T-cell (primary cell): ENCODE measurements around the gene MAP2K5. TPM values are rescaled to one million over a fixed set of nuclear protein-coding genes. Genes with fewer than 3 reads are reported as not detected.

ENCODE experiments used
- ATAC-seq, 4 experiments: fragments of 200-7000 bp in 3 of 4; fragments of 150-1000 bp in 1 of 4; cut with Tn5 transposase; replicated peaks in 1 of 4; 1 replicate in 3 of 4; 2 replicates in 1 of 4; pipeline ENCODE4 v1.10.0; 2021; ENCODE audit warnings: moderate library complexity in 3 of 4, mild to moderate bottlenecking in 2 of 4, moderate number of reproducible peaks in 1 of 4
- CTCF ChIA-PET, 2 donors: fragments of 300-600 bp; sonication (Branson Sonifier 250); formaldehyde crosslinking; loops; one replicate each; lab custom pipeline; 2022; ENCODE audit warnings: antibody characterized with exemption in 2 of 2; lab: Charles Lee
- POLR2A ChIA-PET, 2 donors: fragments of 300-600 bp; sonication (Branson Sonifier 250); formaldehyde crosslinking; loops; one replicate each; lab custom pipeline; 2022; ENCODE audit warnings: antibody characterized with exemption in 2 of 2; lab: Charles Lee
- DNase-seq, 35 experiments: peaks; one replicate each; pipeline versions ENCODE4 v3.0.0 to v3.0.0-alpha.2; 2013 to 2023
- H3K27ac ChIP-seq: one replicate; pipeline ENCODE4 v1.5.1; 2013; ENCODE audit warnings: low read length
- H3K27me3 ChIP-seq, 2 experiments: replicated peaks in 1 of 2; 1 replicate in 1 of 2; 2 replicates in 1 of 2; pipeline versions ENCODE4 v1.6.1 to v1.7.0; 2013; ENCODE audit warnings: low read length in 1 of 2, mixed read lengths in 1 of 2; ENCODE audit not compliant: control insufficient read depth in 2 of 2, insufficient read depth in 2 of 2; ENCODE audit errors: extremely low read depth in 1 of 2
- H3K36me3 ChIP-seq, 2 donors: 1 replicate in 1 of 2; 2 replicates in 1 of 2; pipeline versions ENCODE4 v1.6.1 to v1.7.0; 2013; ENCODE audit warnings: low read length in 1 of 2; ENCODE audit not compliant: control insufficient read depth in 2 of 2, insufficient read depth in 1 of 2; ENCODE audit errors: extremely low read depth in 1 of 2
- H3K4me1 ChIP-seq, 2 experiments: 1 replicate in 1 of 2; 2 replicates in 1 of 2; pipeline versions ENCODE4 v1.6.1 to v1.7.0; 2013; ENCODE audit warnings: low read length in 2 of 2, mixed read lengths in 1 of 2; ENCODE audit not compliant: insufficient read depth in 2 of 2, control insufficient read depth in 1 of 2; ENCODE audit errors: extremely low read depth in 1 of 2
- H3K4me3 ChIP-seq, 2 donors: 1 replicate in 1 of 2; 2 replicates in 1 of 2; pipeline versions ENCODE4 v1.5.1 to v1.7.0; 2013; ENCODE audit warnings: mild to moderate bottlenecking in 2 of 2, low read length in 1 of 2, moderate library complexity in 1 of 2; ENCODE audit not compliant: control insufficient read depth in 1 of 2; ENCODE audit errors: extremely low read depth in 1 of 2
- H3K9me3 ChIP-seq: 2 replicates; pipeline ENCODE4 v1.7.0; 2013
- H3K27ac Mint-ChIP-seq, 2 donors: one replicate each; pipeline ENCODE4 v1.8.0; 2020 to 2021; ENCODE audit warnings: mild to moderate bottlenecking in 2 of 2, mixed read lengths in 2 of 2
- H3K27me3 Mint-ChIP-seq, 2 donors: one replicate each; pipeline ENCODE4 v1.8.0; 2021 to 2022; ENCODE audit warnings: mixed read lengths in 2 of 2
- H3K36me3 Mint-ChIP-seq: one replicate; pipeline ENCODE4 v1.8.0; 2021; ENCODE audit warnings: mixed read lengths
- H3K4me1 Mint-ChIP-seq, 3 donors: one replicate each; pipeline ENCODE4 v1.8.0; 2020 to 2022; ENCODE audit warnings: mixed read lengths in 3 of 3, mild to moderate bottlenecking in 1 of 3
- H3K4me3 Mint-ChIP-seq, 3 donors: one replicate each; pipeline ENCODE4 v1.8.0; 2020 to 2022; ENCODE audit warnings: mild to moderate bottlenecking in 3 of 3, mixed read lengths in 3 of 3, moderate library complexity in 3 of 3
- H3K9me3 Mint-ChIP-seq, 3 donors: one replicate each; pipeline ENCODE4 v1.8.0; 2020 to 2022; ENCODE audit warnings: mixed read lengths in 3 of 3
- WGBS: methylation state at CpG from one replicate; pipeline ENCODE4 v1.1.5; 2013; ENCODE audit warnings: missing lambda C conversion rate; ENCODE audit not compliant: insufficient coverage; 5-methylcytosine and 5-hydroxymethylcytosine counted together
- total RNA-seq, 35 experiments: library from RNA in 6 of 35; stranded (reverse) in 6 of 35; fragments of 120-200 nt in 1 of 35; gene quantifications; one replicate each; pipeline versions ENCODE4 v1.2.1 to v1.2.4 and lab custom pipeline; 2013 to 2026

Gene MAP2K5
- total RNA-seq, 5 donors from 2014 or later (not counting 1 experiment from before 2014, with no cell fraction given), result 24.5 to 35.5 (median 28.5) TPM

DNA sequence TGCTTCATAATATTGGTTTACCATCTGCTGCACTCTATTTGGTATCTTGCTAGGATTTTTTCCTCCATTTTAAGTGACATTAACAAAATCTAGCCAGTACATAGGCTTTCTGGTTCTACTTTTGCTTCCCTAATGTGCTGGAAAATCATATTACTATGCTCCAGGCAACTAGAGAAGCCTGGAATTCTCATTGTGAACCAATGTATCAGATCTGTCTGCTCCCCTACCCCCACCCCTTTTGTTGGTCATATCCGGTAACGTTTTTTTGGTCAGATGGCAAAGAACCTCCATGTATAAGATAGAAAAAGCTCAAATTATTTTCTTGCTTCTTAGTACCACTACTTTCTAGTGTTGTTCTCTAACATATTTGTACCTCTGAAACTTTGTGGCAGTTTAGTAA is 17.1 kb downstream of the MAP2K5 start:
- ATAC-seq (no peak), DNase-seq (no peak)
- H3K9me3 ChIP-seq, result no peaks in the 10 kb centered on the region
- H3K27ac ChIP-seq, result no peak overlapping the region
- peaks cover 23 to 38% (median 35%) of the 10 kb centered on the region in 3 donors for H3K4me1 Mint-ChIP-seq
- no peak overlapping the region for H3K27ac Mint-ChIP-seq
- WGBS, result no CpG with 5 or more reads among the region's 2 CpGs
- H3K4me1 ChIP-seq, result no peaks in the 10 kb centered on the region
- no peak overlapping the region for H3K4me3 ChIP-seq
- CTCF ChIA-PET, result interaction anchor here in 1 of 2 donors (1.4 kb wide), 1 partner anchor 276 kb away, joined by 3 read pairs; no protein-coding TSS in a partner anchor
- H3K27me3 Mint-ChIP-seq, result no peaks in the 10 kb centered on the region
- H3K36me3 Mint-ChIP-seq, result peaks cover 64% of the 10 kb centered on the region
- peaks cover 0 to 6% (median 5%) of the 10 kb centered on the region in 3 donors for H3K9me3 Mint-ChIP-seq
- H3K27me3 ChIP-seq, result no peaks in the 10 kb centered on the region
- POLR2A ChIA-PET, result interaction anchor here in 1 of 2 donors (0.6 kb wide), 1 partner anchor 476 kb away, joined by 3 read pairs; no protein-coding TSS in a partner anchor
- peaks cover 8 to 16% of the 10 kb centered on the region in 2 donors for H3K36me3 ChIP-seq
- H3K4me3 Mint-ChIP-seq, result no peak overlapping the region

DNA sequence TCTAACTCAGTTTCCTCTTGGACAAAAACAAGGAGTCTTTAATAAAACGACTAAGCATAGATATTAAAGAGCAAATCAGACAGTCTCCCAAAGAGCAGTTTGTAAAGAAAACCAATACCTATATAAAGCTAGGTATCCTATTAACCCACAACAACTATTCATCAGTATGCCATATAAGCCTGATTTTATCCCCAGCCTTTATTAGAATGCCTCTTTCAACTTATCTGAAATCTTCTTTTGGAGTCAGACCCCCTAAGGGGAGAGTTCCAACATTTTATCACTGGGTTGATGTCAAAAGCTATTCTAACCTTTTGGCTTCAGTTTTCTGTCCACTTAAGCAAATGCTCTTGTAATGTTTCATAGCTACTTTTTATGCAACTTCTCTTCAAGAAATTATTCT is 17.8 kb downstream of the MAP2K5 start:
- Histone ChIP-seq H3K9me3 (no peaks in the 10 kb centered on the region), H3K27ac (no peak overlapping the region), H3K4me3 (no peak overlapping the region), H3K36me3 (peaks cover 4 to 16% of the 10 kb centered on the region in 2 donors), H3K4me1 (no peaks in the 10 kb centered on the region), H3K27me3 (no peaks in the 10 kb centered on the region)
- no CpG with 5 or more reads among the region's 1 CpG for WGBS
- H3K27ac Mint-ChIP-seq, result no peak overlapping the region
- peaks cover 0 to 6% (median 5%) of the 10 kb centered on the region in 3 donors for H3K9me3 Mint-ChIP-seq
- no peak overlapping the region for H3K4me3 Mint-ChIP-seq
- ChIA-PET POLR2A (interaction anchor here in 1 of 2 donors (0.6 kb wide), 1 partner anchor 477 kb away, joined by 3 read pairs; no protein-coding TSS in a partner anchor), CTCF (interaction anchor here in 1 of 2 donors (0.5 to 1.4 kb wide), 2 partner anchors 276 to 1269 kb away, joined by 3 read pairs; no protein-coding TSS in a partner anchor)
- H3K4me1 Mint-ChIP-seq, result peaks cover 22 to 42% (median 36%) of the 10 kb centered on the region in 3 donors
- H3K27me3 Mint-ChIP-seq, result no peaks in the 10 kb centered on the region
- no peak for DNase-seq
- H3K36me3 Mint-ChIP-seq, result peaks cover 64% of the 10 kb centered on the region
- ATAC-seq, result no peak

DNA sequence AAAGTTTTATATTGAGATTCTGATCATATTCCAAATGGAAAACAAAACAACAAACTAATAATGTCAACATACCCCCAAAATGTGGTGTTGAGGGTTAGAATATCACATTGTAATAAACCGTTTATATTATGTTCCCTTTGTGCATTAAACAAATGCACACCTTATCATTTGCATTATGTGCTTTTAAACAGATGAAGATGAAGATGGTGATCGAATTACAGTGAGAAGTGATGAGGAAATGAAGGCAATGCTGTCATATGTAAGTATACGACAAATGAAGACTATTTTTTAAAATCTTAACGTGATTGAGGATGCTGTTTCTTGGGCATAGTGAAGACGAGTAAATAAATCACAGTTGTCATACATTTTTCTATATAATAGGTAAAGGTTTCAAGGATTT is 20.6 kb downstream of the MAP2K5 start:
- Histone ChIP-seq H3K4me3 (no peak overlapping the region), H3K27me3 (no peaks in the 10 kb centered on the region), H3K27ac (no peak overlapping the region), H3K9me3 (no peaks in the 10 kb centered on the region), H3K36me3 (peaks cover 3 to 19% of the 10 kb centered on the region in 2 donors), H3K4me1 (no peaks in the 10 kb centered on the region)
- ATAC-seq (no peak), DNase-seq (no peak)
- no CpG with 5 or more reads among the region's 5 CpGs for WGBS
- CTCF ChIA-PET, result no interaction called here
- H3K27me3 Mint-ChIP-seq, result no peaks in the 10 kb centered on the region
- H3K36me3 Mint-ChIP-seq, result peaks cover 57% of the 10 kb centered on the region
- H3K4me3 Mint-ChIP-seq, result no peak overlapping the region
- H3K27ac Mint-ChIP-seq, result no peak overlapping the region
- peaks cover 22 to 36% (median 29%) of the 10 kb centered on the region in 3 donors for H3K4me1 Mint-ChIP-seq
- POLR2A ChIA-PET, result no interaction called here
- peaks cover 0 to 6% (median 5%) of the 10 kb centered on the region in 3 donors for H3K9me3 Mint-ChIP-seq

DNA sequence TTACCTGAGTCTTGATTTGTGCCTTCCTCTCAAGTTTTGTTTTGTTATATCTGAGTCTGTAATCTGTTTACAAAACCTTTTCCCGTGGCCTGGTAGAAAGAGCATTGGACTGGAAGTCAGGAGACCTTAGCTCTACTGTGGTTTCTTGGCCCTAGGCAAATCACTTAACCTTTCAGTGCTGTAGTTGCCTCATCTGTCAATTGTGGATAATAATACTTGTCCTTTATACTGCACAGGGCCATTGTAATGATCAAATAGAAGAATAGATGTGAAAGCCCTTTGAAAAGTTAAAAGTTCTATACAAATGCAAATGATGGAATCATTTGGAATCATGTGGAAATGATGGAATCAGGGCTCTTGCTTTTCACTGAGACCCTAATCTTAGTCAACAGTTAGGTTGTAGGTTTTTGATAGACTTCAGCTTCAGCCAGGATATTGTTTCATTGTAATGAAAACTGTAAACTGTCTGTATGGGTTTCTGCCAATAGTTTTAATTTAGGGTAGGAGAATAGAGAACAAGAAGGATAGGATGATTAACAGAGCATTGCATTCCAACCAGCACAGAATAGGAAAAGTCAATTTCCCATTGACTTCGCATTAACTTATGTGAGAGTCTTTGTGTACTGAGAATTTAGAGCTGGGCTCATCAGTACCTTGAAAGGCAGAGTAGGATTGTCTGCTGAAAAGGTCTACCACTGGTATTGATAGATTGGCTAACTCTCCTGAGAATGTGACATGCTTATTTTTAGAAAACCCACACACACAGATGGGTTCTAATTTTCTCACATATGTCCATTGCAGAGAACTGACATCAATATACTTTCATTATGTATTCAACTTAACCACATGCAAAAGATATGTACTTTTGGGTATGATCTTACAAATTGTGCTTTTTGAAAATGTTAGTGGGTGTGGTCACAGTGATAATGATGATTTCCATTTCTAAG is 21.8 kb downstream of the MAP2K5 start:
- no peak overlapping the region for H3K27ac ChIP-seq
- Mint-ChIP-seq H3K4me3 (no peak overlapping the region), H3K27ac (peak overlapping the region in 1 of 2 donors; percentile 0), H3K4me1 (peaks cover 22 to 32% (median 29%) of the 10 kb centered on the region in 3 donors), H3K9me3 (no peaks in the 10 kb centered on the region), H3K27me3 (no peaks in the 10 kb centered on the region), H3K36me3 (peaks cover 55% of the 10 kb centered on the region)
- no CpG with 5 or more reads among the region's 2 CpGs for WGBS
- no peak for DNase-seq
- no peaks in the 10 kb centered on the region for H3K9me3 ChIP-seq
- ChIA-PET CTCF (no interaction called here), POLR2A (no interaction called here)
- H3K4me3 ChIP-seq, result no peak overlapping the region
- no peak for ATAC-seq
- H3K4me1 ChIP-seq, result no peaks in the 10 kb centered on the region
- no peaks in the 10 kb centered on the region for H3K27me3 ChIP-seq
- peaks cover 0 to 9% of the 10 kb centered on the region in 2 donors for H3K36me3 ChIP-seq

DNA sequence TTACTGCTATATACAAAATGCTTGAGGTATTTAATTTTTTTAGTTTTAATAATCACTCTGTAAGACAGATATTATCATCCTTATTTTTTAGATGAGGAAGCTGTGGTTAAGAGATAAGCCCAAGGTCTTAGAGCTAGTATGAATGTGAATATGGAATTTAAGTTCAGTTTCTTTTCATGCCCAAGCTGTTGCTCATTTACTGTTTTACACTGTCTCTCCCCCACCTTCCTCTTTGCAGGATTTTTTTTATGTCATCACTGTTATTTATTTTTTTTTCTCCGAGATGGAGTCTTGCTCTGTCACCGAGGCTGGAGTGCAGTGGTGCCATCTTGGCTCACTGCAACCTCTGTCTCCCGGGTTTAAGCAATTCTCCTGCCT is 22.5 kb downstream of the MAP2K5 start:
- Mint-ChIP-seq H3K4me3 (no peak overlapping the region), H3K4me1 (peaks cover 22 to 28% (median 28%) of the 10 kb centered on the region in 3 donors), H3K36me3 (peaks cover 52% of the 10 kb centered on the region), H3K9me3 (no peaks in the 10 kb centered on the region), H3K27me3 (no peaks in the 10 kb centered on the region), H3K27ac (no peak overlapping the region)
- Histone ChIP-seq H3K4me1 (no peaks in the 10 kb centered on the region), H3K9me3 (no peaks in the 10 kb centered on the region), H3K4me3 (no peak overlapping the region), H3K27ac (no peak overlapping the region), H3K27me3 (no peaks in the 10 kb centered on the region), H3K36me3 (peaks cover 0 to 13% of the 10 kb centered on the region in 2 donors)
- CTCF ChIA-PET, result interaction anchor here in 1 of 2 donors (0.5 kb wide), 1 partner anchor 919 kb away, joined by 4 read pairs; no protein-coding TSS in a partner anchor
- WGBS, result 0% methylated on average over 1 of the region's 3 CpGs
- no peak for DNase-seq
- no peak for ATAC-seq
- POLR2A ChIA-PET, result no interaction called here

DNA sequence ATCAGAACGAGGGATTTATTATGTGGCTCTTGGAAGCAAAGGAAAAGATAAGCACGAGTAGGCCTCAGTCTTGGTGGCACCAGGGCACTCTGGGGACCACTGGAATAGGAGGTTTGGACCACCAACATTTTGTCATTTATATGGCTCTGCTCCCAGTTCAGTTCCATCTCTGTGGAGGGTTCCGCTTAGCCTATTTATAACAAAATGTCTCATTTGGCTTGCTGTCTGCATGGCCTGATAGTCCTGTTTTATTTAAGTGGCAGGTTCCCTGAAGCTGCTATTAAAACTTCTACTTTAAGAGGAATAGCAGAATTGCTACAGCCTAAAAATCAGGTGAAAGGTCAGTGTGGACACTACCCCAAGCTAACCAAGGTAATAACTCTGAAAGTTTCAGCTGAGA is 27.2 kb downstream of the MAP2K5 start:
- no peaks in the 10 kb centered on the region for H3K9me3 Mint-ChIP-seq
- no peak overlapping the region for H3K27ac ChIP-seq
- H3K4me1 Mint-ChIP-seq, result peaks cover 4 to 11% (median 9%) of the 10 kb centered on the region in 3 donors
- WGBS, result 100% methylated on average over 2 of the region's 3 CpGs
- DNase-seq (no peak), ATAC-seq (no peak)
- H3K4me1 ChIP-seq, result no peaks in the 10 kb centered on the region
- H3K4me3 Mint-ChIP-seq, result no peak overlapping the region
- peaks cover 0 to 10% of the 10 kb centered on the region in 2 donors for H3K36me3 ChIP-seq
- H3K27me3 Mint-ChIP-seq, result no peaks in the 10 kb centered on the region
- POLR2A ChIA-PET, result no interaction called here
- H3K36me3 Mint-ChIP-seq, result peaks cover 49% of the 10 kb centered on the region
- no peak overlapping the region for H3K4me3 ChIP-seq
- no peaks in the 10 kb centered on the region for H3K9me3 ChIP-seq
- H3K27ac Mint-ChIP-seq, result no peak overlapping the region
- no peaks in the 10 kb centered on the region for H3K27me3 ChIP-seq
- CTCF ChIA-PET, result no interaction called here
